ENCODE measurements around the gene LYST.
"Not testable (repeated sequence)": the region's sequence is repeated elsewhere in the genome, so short reads cannot be mapped to it uniquely, and the experiment has no call there.

The LYST gene

GRCh38 chr1:235663628-235664027 lies 203.1 kb downstream of the LYST start:
- no peak for DNase-seq (ENCODE audit: extremely low read depth in 1 of 2, low read depth in 1 of 2)

- no peak for DNase-seq (ENCODE audit: extremely low read depth in 1 of 2, low read depth in 1 of 2)
Observed at GRCh38 chr1:235661568-235661967, 205.1 kb downstream of the LYST start.

GRCh38 chr1:235659186-235659771 lies 207.4 kb downstream of the LYST start:
- no peak for DNase-seq (ENCODE audit: extremely low read depth in 1 of 2, low read depth in 1 of 2)

GRCh38 chr1:235657747-235658526 lies 208.8 kb downstream of the LYST start:
- no peak for DNase-seq (ENCODE audit: extremely low read depth in 1 of 2, low read depth in 1 of 2)

- DNase-seq (ENCODE audit: extremely low read depth in 1 of 2, low read depth in 1 of 2), result no peak
Observed at GRCh38 chr1:235657269-235657668, 209.4 kb downstream of the LYST start.

- DNase-seq (ENCODE audit: extremely low read depth in 1 of 2, low read depth in 1 of 2), result no peak
Observed at GRCh38 chr1:235652364-235652763, 214.3 kb downstream of the LYST start.

GRCh38 chr1:235651170-235651806 lies 215.4 kb downstream of the LYST start:
- no peak for DNase-seq (ENCODE audit: extremely low read depth in 1 of 2, low read depth in 1 of 2)

- no peak for DNase-seq (ENCODE audit: extremely low read depth in 1 of 2, low read depth in 1 of 2)
Observed at GRCh38 chr1:235650341-235651169, 216.2 kb downstream of the LYST start.

GRCh38 chr1:235649368-235650163 lies 217.1 kb downstream of the LYST start, which contains the start of gene GNG4:
Gene GNG4, minus strand, starts transcription at chr1:235649784. Its CDS starts 65,946 bp downstream, at chr1:235583838.
- no peak for DNase-seq (ENCODE audit: extremely low read depth in 1 of 2, low read depth in 1 of 2)

GRCh38 chr1:235648954-235649367 lies 217.7 kb downstream of the LYST start:
- DNase-seq (ENCODE audit: extremely low read depth in 1 of 2, low read depth in 1 of 2), result peak in 1 of 2 donors; percentile 43

- DNase-seq (ENCODE audit: extremely low read depth in 1 of 2, low read depth in 1 of 2), result no peak
Observed at GRCh38 chr1:235648407-235648907, 218.2 kb downstream of the LYST start.

GRCh38 chr1:235647537-235647936 lies 219.2 kb downstream of the LYST start:
- not testable (repeated sequence) for DNase-seq (ENCODE audit: extremely low read depth in 1 of 2, low read depth in 1 of 2)

GRCh38 chr1:235646463-235646862 lies 220.2 kb downstream of the LYST start:
- no peak for DNase-seq (ENCODE audit: extremely low read depth in 1 of 2, low read depth in 1 of 2)

GRCh38 chr1:235644693-235645305 lies 221.9 kb downstream of the LYST start:
- DNase-seq (ENCODE audit: extremely low read depth in 1 of 2, low read depth in 1 of 2), result no peak

- no peak for DNase-seq (ENCODE audit: extremely low read depth in 1 of 2, low read depth in 1 of 2)
Observed at GRCh38 chr1:235643837-235644692, 222.6 kb downstream of the LYST start.

- DNase-seq (ENCODE audit: extremely low read depth in 1 of 2, low read depth in 1 of 2), result no peak
Observed at GRCh38 chr1:235642943-235643371, 223.7 kb downstream of the LYST start.

- peak in 1 of 2 donors; percentile 43 for DNase-seq (ENCODE audit: extremely low read depth in 1 of 2, low read depth in 1 of 2)
Observed at GRCh38 chr1:235642011-235642942, 224.4 kb downstream of the LYST start.
